SK-N-SH (cell line): ENCODE measurements around the gene SNIP1.

Experiments
- EP300 ChIP-seq, 2 experiments: IDR thresholded peaks; 2 replicates each; pipeline versions ENCODE4 v1.4.0 to v1.6.1; 2012; ENCODE audit warnings: borderline replicate concordance in 1 of 2, low read depth in 1 of 2, low read length in 1 of 2
- GATA2 ChIP-seq: sonication (generic); formaldehyde crosslinking; IDR thresholded peaks from 2 replicates; pipeline ENCODE4 v1.5.0; 2020; ENCODE audit warnings: mild to moderate bottlenecking, missing genetic modification reagents
- USF1 ChIP-seq: IDR thresholded peaks from 2 replicates; pipeline ENCODE4 v1.4.0; 2012; ENCODE audit warnings: low read depth, borderline replicate concordance
- ZBTB33 ChIP-seq: IDR thresholded peaks from 2 replicates; pipeline ENCODE4 v1.4.0; 2012; ENCODE audit warnings: low read depth, borderline replicate concordance
- TF ChIP-seq, protein P1 (sequence below): IDR thresholded peaks from 2 replicates; pipeline ENCODE4 v1.6.1; 2012; ENCODE audit warnings: mild to moderate bottlenecking, low read depth, low read length, moderate library complexity

DNA sequence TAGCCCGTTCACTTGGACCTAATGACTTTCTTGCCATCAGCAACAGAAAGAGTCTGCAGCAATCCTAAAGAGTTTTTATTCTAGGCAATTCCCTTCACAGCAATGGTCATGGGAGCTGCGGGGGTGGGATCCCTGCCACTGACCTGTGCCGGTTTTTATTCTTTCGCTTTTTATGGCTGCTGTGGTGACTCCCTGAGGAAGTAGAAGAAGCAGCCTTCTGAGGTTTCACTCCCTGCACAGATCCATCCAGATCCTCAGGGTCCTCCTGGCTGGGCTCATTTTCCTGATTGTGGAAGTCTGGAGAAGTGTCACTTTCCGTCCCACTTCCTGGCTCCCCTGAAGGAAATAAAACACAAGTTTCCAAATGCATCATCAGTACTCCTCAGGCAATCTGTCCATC lies 52.4 kb downstream of the SNIP1 start:
- no peak for TF ChIP-seq ZBTB33
- TF ChIP-seq EP300 (IDR thresholded peaks at IDR 0.05; ENCODE audit: borderline replicate concordance in 1 of 2, low read depth in 1 of 2, low read length in 1 of 2): no peak
- TF ChIP-seq USF1: no peak
- TF ChIP-seq, protein P1, sequence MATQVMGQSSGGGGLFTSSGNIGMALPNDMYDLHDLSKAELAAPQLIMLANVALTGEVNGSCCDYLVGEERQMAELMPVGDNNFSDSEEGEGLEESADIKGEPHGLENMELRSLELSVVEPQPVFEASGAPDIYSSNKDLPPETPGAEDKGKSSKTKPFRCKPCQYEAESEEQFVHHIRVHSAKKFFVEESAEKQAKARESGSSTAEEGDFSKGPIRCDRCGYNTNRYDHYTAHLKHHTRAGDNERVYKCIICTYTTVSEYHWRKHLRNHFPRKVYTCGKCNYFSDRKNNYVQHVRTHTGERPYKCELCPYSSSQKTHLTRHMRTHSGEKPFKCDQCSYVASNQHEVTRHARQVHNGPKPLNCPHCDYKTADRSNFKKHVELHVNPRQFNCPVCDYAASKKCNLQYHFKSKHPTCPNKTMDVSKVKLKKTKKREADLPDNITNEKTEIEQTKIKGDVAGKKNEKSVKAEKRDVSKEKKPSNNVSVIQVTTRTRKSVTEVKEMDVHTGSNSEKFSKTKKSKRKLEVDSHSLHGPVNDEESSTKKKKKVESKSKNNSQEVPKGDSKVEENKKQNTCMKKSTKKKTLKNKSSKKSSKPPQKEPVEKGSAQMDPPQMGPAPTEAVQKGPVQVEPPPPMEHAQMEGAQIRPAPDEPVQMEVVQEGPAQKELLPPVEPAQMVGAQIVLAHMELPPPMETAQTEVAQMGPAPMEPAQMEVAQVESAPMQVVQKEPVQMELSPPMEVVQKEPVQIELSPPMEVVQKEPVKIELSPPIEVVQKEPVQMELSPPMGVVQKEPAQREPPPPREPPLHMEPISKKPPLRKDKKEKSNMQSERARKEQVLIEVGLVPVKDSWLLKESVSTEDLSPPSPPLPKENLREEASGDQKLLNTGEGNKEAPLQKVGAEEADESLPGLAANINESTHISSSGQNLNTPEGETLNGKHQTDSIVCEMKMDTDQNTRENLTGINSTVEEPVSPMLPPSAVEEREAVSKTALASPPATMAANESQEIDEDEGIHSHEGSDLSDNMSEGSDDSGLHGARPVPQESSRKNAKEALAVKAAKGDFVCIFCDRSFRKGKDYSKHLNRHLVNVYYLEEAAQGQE: no peak
- no peak for TF ChIP-seq GATA2 (CRISPR knock-in tag)
